GM19351 (cell line): ENCODE data around the gene ACSF3.

Experiments used
- ATAC-seq: cut with Tn5 transposase; IDR thresholded peaks from one replicate; pipeline ENCODE4 v1.9.1; 2021; ENCODE audit warnings: mild to moderate bottlenecking, moderate library complexity; ENCODE audit not compliant: unreplicated experiment

The ACSF3 gene

GRCh38 chr16:89197633-89198416, 104.2 kb downstream of the ACSF3 start:
- ATAC-seq = no peak

DNA sequence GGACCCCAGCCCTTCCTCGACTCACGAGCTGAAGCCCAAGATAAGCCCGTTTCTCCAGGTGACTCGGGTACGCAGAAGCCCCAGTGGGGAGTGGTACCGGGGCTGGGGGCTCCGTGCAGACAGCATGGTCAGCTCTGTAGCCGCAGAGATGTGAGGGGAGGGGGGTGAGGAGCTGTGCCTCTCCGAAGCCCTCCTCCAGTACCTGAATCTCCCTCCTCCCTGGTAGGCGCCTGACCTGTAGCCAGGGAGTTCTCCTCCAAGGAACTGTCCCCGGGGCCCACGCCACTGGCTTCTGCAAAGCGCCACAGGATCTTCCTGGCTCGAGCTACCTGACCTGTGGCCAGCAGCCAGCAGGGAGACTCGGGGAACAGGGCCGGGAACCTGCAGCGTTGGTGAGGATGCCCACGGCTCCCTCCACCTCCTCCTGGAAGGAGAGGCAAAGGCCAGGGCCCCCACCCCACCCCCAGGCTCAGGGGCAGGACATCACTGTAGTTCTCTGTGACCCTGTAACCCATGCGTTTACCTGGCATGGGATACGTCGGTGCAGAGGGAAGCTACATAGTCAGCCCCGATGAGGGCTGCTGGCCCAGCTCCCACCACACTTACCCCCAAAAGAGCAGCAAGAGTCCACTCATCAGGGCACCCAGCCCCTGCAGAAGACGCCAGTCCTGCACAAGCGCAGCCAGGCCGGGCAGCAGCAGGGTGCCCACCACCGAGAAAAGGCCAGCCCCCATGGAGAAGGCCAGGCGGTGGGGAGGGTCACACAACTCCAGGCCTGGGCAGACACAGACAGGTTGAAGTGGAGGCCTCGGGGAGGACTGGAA, 105.0 kb downstream of the ACSF3 start:
- ATAC-seq = no peak

DNA sequence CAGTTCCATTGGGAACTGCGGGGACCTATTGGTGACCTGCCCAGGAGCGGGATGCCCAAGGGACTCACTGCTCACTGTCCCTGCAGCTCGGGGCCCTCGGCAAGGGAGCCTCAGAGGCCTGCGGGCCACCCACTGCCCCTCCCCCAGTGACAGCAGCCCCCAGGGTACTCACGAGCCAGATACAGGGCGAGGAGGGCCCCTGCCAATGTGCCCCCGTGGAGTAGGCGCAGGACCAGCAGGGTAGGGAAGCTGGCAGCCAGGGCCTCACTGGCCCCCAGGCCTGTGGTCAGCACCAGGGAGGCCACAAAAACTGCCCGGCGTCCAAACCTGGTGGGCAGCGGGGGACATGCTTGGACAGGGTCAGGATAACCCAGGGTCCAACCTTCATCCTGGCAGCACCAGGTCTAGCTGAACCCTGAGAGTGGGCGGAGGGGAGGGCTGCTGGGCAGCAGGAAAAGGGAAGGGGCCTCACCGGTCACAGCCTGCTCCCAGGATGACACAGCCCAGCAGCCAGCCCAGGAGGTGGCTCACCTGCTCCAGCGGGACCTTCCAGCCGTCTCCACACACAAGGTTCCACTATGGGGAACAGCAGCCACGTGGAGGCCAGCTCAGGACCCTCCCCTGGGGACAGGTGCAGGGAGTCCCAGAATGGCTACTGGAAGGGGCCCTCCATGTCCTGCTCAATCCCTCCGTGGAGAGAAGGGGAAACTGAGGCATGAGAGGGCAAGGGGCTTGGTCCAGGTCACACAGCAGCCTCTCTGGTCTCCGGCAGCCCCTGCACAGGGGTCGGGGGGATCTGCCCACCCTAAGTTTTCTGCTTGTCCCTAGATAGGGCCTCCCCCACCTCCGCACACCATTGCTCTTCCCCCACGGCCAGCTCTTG, 105.8 kb downstream of the ACSF3 start:
- ATAC-seq = no peak

GRCh38 chr16:89200124-89200849, 106.6 kb downstream of the ACSF3 start, which contains the start of gene SLC22A31:
TSS of gene SLC22A31 (minus strand) at chr16:89200537. CDS start at chr16:89200501, 36 bp downstream.
- no peak for ATAC-seq

- ATAC-seq = no peak
These were observed 107.3 kb downstream of the ACSF3 start for GRCh38 chr16:89200850-89201411.

DNA sequence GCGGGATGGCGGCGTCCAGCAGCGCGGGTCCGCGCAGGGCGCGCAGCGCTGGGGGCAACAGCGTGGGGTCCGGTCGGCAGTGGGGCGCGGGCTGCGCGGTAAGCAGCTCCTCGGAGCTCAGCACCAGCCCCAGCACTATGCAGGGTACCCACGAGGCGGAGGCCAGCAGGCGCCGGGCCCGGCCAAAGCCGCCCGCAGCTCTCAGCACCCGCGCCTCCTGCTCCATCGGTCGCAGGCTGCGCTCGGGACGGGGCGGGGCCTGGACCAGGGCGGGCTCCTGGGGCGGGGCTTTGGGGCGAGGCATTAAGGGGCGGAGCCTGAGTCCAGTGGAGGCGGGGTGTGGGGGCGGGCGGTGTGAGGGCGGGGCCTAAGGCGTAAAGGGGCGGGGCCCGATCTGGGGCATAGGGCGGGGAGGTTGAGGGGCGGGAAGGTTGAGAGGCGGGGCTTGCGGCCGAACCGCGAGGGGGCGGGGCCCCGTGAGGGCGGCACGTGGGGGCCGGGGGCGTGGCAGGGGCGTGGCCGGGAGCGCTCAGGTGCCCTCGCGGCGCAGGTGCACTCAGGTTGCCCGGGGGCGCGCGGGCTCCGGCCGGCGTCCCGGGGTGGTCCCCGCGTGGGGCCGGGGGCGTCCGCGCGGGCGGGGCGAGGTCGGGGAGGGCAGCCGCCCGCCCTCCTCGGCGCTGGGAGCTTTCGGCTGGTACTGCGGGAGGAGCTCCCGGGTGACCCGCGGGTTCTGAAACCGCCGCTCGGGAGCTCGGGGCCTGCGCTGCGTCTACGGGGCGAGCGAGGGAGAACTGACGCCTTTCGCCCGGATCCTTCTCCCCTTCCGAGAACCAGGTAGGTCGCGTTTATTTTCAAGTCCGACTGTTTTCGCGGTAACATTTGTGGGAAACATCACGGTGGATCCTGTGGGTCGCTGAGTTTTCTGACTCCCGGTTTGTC, 108.1 kb downstream of the ACSF3 start:
- no peak for ATAC-seq

GRCh38 chr16:89202422-89203215, 109.0 kb downstream of the ACSF3 start:
- ATAC-seq = no peak
